Keratinocyte (primary cell): ENCODE data around the gene SHROOM1. TPM values are rescaled to one million over a fixed set of nuclear protein-coding genes. Genes with fewer than 3 reads are reported as not detected.

ENCODE experiments used
- DNase-seq: peaks from one replicate; pipeline ENCODE4 v3.0.0-alpha.2; 2011; ENCODE audit warnings: low read depth, missing footprints, low spot score
- FAIRE-seq: peaks from 2 replicates; lab custom pipeline; 2011; peaks lifted over from hg19 to GRCh38; lab: Jason Lieb, UNC
- H2AFZ ChIP-seq: 2 replicates; pipeline ENCODE4 v1.6.0; 2012; ENCODE audit warnings: low read length, control low read depth, inconsistent platforms; ENCODE audit not compliant: control insufficient read depth
- H3K27ac ChIP-seq: 2 replicates; pipeline ENCODE4 v1.5.1; 2011; ENCODE audit warnings: low read length; ENCODE audit not compliant: control insufficient read depth, insufficient read depth
- H3K27me3 ChIP-seq: 3 replicates; pipeline ENCODE4 v1.6.0; 2011; ENCODE audit warnings: low read length; ENCODE audit not compliant: control insufficient read depth, insufficient read depth; ENCODE audit errors: extremely low read depth
- H3K36me3 ChIP-seq, 2 experiments: 2 replicates in 1 of 2; 3 replicates in 1 of 2; pipeline ENCODE4 v1.5.1; 2011; ENCODE audit warnings: low read length in 2 of 2, mild to moderate bottlenecking in 1 of 2; ENCODE audit not compliant: control insufficient read depth in 2 of 2, insufficient read depth in 2 of 2; ENCODE audit errors: extremely low read depth in 1 of 2
- H3K4me1 ChIP-seq: 3 replicates; pipeline ENCODE4 v1.5.1; 2011; ENCODE audit warnings: low read length; ENCODE audit not compliant: control insufficient read depth, insufficient read depth; ENCODE audit errors: extremely low read depth
- H3K4me2 ChIP-seq: 3 replicates; pipeline ENCODE4 v1.6.0; 2011; ENCODE audit warnings: low read depth, low read length; ENCODE audit not compliant: control insufficient read depth, insufficient read depth; ENCODE audit errors: extremely low read depth
- H3K4me3 ChIP-seq, 3 experiments: fragments of 200-600 bp in 1 of 3; sonication (generic) in 1 of 3; 2 replicates in 2 of 3; 3 replicates in 1 of 3; pipeline ENCODE4 v1.5.1; 2011 to 2016; ENCODE audit warnings: low read length in 3 of 3, mild to moderate bottlenecking in 3 of 3, control low read depth in 2 of 3, inconsistent platforms in 1 of 3, low read depth in 1 of 3, mixed read lengths in 1 of 3, mixed run types in 1 of 3, moderate library complexity in 1 of 3; ENCODE audit not compliant: control insufficient read depth in 2 of 3, insufficient read depth in 2 of 3; ENCODE audit errors: extremely low read depth in 1 of 3
- H3K79me2 ChIP-seq: 2 replicates; pipeline ENCODE4 v1.6.0; 2012; ENCODE audit warnings: low read length; ENCODE audit not compliant: control insufficient read depth, insufficient read depth
- H3K9ac ChIP-seq: 3 replicates; pipeline ENCODE4 v1.6.0; 2011; ENCODE audit warnings: low read length; ENCODE audit not compliant: control insufficient read depth, insufficient read depth; ENCODE audit errors: extremely low read depth
- H3K9me1 ChIP-seq: 3 replicates; pipeline ENCODE4 v1.6.0; 2011; ENCODE audit warnings: low read length; ENCODE audit not compliant: control insufficient read depth, insufficient read depth; ENCODE audit errors: extremely low read depth
- H3K9me3 ChIP-seq: 2 replicates; pipeline ENCODE4 v1.5.1; 2012; ENCODE audit warnings: low read depth, low read length; ENCODE audit not compliant: control insufficient read depth
- H4K20me1 ChIP-seq: 3 replicates; pipeline ENCODE4 v1.6.0; 2011; ENCODE audit warnings: low read length; ENCODE audit not compliant: control insufficient read depth, insufficient read depth; ENCODE audit errors: extremely low read depth
- CTCF ChIP-seq, 3 experiments: IDR thresholded peaks in 1 of 3; conservative IDR thresholded peaks in 1 of 3; optimal IDR thresholded peaks in 1 of 3; 2 replicates in 2 of 3; 3 replicates in 1 of 3; pipeline versions ENCODE3 to v1.5.1; 2011; ENCODE audit warnings: low read length in 3 of 3, mild to moderate bottlenecking in 3 of 3, moderate library complexity in 2 of 3, control low read depth in 1 of 3, inconsistent platforms in 1 of 3; ENCODE audit not compliant: insufficient read depth in 2 of 3; ENCODE audit errors: extremely low read depth in 1 of 3
- EZH2 ChIP-seq: IDR thresholded peaks from one replicate; pipeline ENCODE4 v1.6.1; 2012; ENCODE audit warnings: inconsistent platforms, mild to moderate bottlenecking, low read length, moderate library complexity
- dilution Hi-C: fragments of 300-500 bp; cut with MboI; formaldehyde crosslinking; loops from one replicate; pipeline ENCODE4 v1.7.0; 2020; ENCODE audit warnings: low sequenced_read_pairs; ENCODE audit not compliant: extremely low pct_ligation_motif_present
- polyA plus RNA-seq, 5 experiments: library from polyadenylated mRNA; depleted of rRNA in 3 of 5; stranded (reverse) in 3 of 5; stranded (forward) in 1 of 5; unstranded in 1 of 5; fragments of >200 nt; gene quantifications; 1 replicate in 1 of 5; 2 replicates in 3 of 5; 3 replicates in 1 of 5; pipeline versions ENCODE4 v1.2.1 to v1.2.3, GENCODE V29; 2011 to 2012; ENCODE audit warnings: missing spikeins in 2 of 5, low read depth in 1 of 5, low replicate concordance in 1 of 5

SHROOM1 gene
- polyA plus RNA-seq, 1 donor (not counting 4 experiments of a cell fraction or from before 2014, with no cell fraction given), result 0.25 TPM

- dilution Hi-C loops, result no loop called here
- Histone ChIP-seq H4K20me1 (no peaks in the 10 kb centered on the region), H3K79me2 (no peaks in the 10 kb centered on the region), H3K27ac (no peak overlapping the region), H3K9ac (no peak overlapping the region), H2AFZ (no peak overlapping the region), H3K9me3 (no peaks in the 10 kb centered on the region), H3K4me2 (no peak overlapping the region), H3K4me1 (no peaks in the 10 kb centered on the region), H3K36me3 (no peaks in the 10 kb centered on the region), H3K9me1 (no peaks in the 10 kb centered on the region), H3K4me3 (no peak overlapping the region), H3K27me3 (no peaks in the 10 kb centered on the region)
- no peak for TF ChIP-seq CTCF (optimal IDR thresholded peaks at IDR 0.05 in 1 of 3, IDR thresholded peaks at IDR 0.05 in 1 of 3, conservative IDR thresholded peaks at IDR 0.05 in 1 of 3; ENCODE audit: extremely low read depth in 1 of 3, insufficient read depth in 2 of 3, low read length in 3 of 3)
- no peak for FAIRE-seq
- no peak for DNase-seq
These were observed 22.9 kb upstream of the SHROOM1 start for GRCh38 chr5:132853323-132853722.

- DNase-seq, result no peak
- Histone ChIP-seq H3K9me1 (no peaks in the 10 kb centered on the region), H3K36me3 (no peaks in the 10 kb centered on the region), H3K27ac (no peak overlapping the region), H3K4me1 (no peaks in the 10 kb centered on the region), H4K20me1 (no peaks in the 10 kb centered on the region), H3K9ac (no peak overlapping the region), H3K9me3 (no peaks in the 10 kb centered on the region), H3K4me3 (no peak overlapping the region), H3K27me3 (no peaks in the 10 kb centered on the region), H3K79me2 (no peaks in the 10 kb centered on the region), H3K4me2 (no peak overlapping the region), H2AFZ (no peak overlapping the region)
- TF ChIP-seq CTCF (optimal IDR thresholded peaks at IDR 0.05 in 1 of 3, IDR thresholded peaks at IDR 0.05 in 1 of 3, conservative IDR thresholded peaks at IDR 0.05 in 1 of 3; ENCODE audit: extremely low read depth in 1 of 3, insufficient read depth in 2 of 3, low read length in 3 of 3) (no peak), EZH2 (no peak)
- no peak for FAIRE-seq
- dilution Hi-C loops, result no loop called here
These were observed 19.6 kb upstream of the SHROOM1 start for GRCh38 chr5:132850066-132850465.
